ENCODE data around the gene REP15. TPM values are rescaled to one million over a fixed set of nuclear protein-coding genes. Genes with fewer than 3 reads are reported as not detected.

The REP15 gene
- total RNA-seq, 4 donors from 2014 or later = 1.8 to 7.2 (median 2.0) TPM

GRCh38 chr12:27686147-27686546 is 10.1 kb upstream of the REP15 start:
- Histone ChIP-seq H3K27ac (no peak overlapping the region), H3K27me3 (no peaks in the 10 kb centered on the region), H3K4me1 (no peaks in the 10 kb centered on the region), H3K36me3 (peaks cover 53 to 67% of the 10 kb centered on the region in 2 donors), H3K4me3 (replicated peaks in 1 of 3) (no peak overlapping the region), H3K9me3 (no peaks in the 10 kb centered on the region)
- intact Hi-C loops (cut with DNase I) = no loop called here
- no peak for DNase-seq
- no peak for TF ChIP-seq CTCF (IDR thresholded peaks at IDR 0.05)
- no peak for TF ChIP-seq POLR2A (IDR thresholded peaks at IDR 0.05)

DNA sequence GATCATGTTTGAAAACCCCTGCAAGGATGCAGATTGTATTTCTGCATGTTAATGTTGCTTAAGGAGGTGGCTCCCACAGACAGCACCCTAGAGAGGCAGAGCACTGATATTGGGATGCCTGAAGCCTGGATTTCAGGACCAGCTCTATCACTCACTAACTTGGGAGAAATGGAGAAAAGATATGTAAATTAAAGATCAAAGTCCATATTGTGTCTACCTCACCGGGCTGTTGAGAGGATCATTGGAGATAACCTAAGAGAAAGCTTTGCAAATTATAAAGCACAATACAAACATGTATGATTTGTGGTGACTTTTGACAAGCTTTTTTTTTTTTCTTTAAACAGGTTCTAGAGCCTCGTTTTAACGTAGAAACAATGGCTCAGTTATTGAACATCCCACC is 7.6 kb upstream of the REP15 start:
- no peak overlapping the region for H3K4me3 ChIP-seq (replicated peaks in 1 of 3)
- TF ChIP-seq CTCF (IDR thresholded peaks at IDR 0.05) = no peak
- TF ChIP-seq POLR2A (IDR thresholded peaks at IDR 0.05) = no peak
- intact Hi-C loops (cut with DNase I) = no loop called here
- no peaks in the 10 kb centered on the region for H3K9me3 ChIP-seq
- no peak overlapping the region for H3K27ac ChIP-seq
- WGBS, 2 donors = 95% methylated on average over 3 of the region's 3 CpGs
- H3K27me3 ChIP-seq = no peaks in the 10 kb centered on the region
- no peaks in the 10 kb centered on the region for H3K4me1 ChIP-seq
- DNase-seq = no peak
- peaks cover 61 to 75% of the 10 kb centered on the region in 2 donors for H3K36me3 ChIP-seq

DNA sequence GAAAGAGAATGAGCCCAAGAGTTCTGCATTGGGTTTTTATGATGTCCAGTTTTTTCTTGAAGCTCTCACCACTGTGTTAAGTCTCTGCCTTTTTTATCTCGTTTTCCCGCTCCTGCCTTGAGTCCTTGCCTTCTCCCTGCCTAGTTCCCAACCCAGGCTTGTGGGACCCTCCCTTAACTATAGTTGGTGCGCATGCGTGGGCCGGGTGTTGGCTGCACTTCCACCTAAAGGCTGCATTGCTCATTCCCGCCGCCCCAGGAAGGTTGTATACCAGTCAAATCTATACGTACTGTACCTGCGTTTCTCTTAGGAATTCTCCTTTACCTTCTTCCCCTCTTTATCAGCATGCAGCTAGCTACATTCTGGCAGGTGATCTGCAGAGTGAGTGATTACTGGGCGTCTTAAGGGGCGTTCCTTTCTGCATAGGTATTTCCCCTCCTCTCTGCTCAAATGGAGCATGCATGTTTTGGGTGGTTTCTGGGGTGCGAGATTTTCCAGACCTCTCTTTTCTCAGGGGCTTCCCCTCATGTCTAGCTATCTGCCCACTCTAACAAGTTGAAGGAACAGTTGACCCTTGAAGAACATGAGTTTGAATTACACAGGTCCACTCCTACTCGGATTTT is 6.6 kb upstream of the REP15 start:
- Histone ChIP-seq H3K4me1 (no peaks in the 10 kb centered on the region), H3K27me3 (no peaks in the 10 kb centered on the region), H3K4me3 (replicated peaks in 1 of 3) (no peak overlapping the region), H3K9me3 (no peaks in the 10 kb centered on the region), H3K27ac (no peak overlapping the region), H3K36me3 (peaks cover 67 to 78% of the 10 kb centered on the region in 2 donors)
- DNase-seq = no peak
- WGBS, 2 donors = 91 to 94% methylated on average over 13 of the region's 13 CpGs
- no peak for TF ChIP-seq POLR2A (IDR thresholded peaks at IDR 0.05)
- no peak for TF ChIP-seq CTCF (IDR thresholded peaks at IDR 0.05)
- intact Hi-C loops (cut with DNase I) = no loop called here

- WGBS, 2 donors = 91 to 98% methylated on average over 2 of the region's 2 CpGs
- Histone ChIP-seq H3K4me1 (no peaks in the 10 kb centered on the region), H3K27ac (no peak overlapping the region), H3K27me3 (no peaks in the 10 kb centered on the region), H3K36me3 (peaks cover 66 to 73% of the 10 kb centered on the region in 2 donors), H3K4me3 (replicated peaks in 1 of 3) (no peak overlapping the region), H3K9me3 (no peaks in the 10 kb centered on the region)
- DNase-seq = no peak
- intact Hi-C loops (cut with DNase I) = no loop called here
- TF ChIP-seq CTCF (IDR thresholded peaks at IDR 0.05) = no peak
- TF ChIP-seq POLR2A (IDR thresholded peaks at IDR 0.05) = no peak
Observed at GRCh38 chr12:27693403-27693802, 2.8 kb upstream of the REP15 start.

DNA sequence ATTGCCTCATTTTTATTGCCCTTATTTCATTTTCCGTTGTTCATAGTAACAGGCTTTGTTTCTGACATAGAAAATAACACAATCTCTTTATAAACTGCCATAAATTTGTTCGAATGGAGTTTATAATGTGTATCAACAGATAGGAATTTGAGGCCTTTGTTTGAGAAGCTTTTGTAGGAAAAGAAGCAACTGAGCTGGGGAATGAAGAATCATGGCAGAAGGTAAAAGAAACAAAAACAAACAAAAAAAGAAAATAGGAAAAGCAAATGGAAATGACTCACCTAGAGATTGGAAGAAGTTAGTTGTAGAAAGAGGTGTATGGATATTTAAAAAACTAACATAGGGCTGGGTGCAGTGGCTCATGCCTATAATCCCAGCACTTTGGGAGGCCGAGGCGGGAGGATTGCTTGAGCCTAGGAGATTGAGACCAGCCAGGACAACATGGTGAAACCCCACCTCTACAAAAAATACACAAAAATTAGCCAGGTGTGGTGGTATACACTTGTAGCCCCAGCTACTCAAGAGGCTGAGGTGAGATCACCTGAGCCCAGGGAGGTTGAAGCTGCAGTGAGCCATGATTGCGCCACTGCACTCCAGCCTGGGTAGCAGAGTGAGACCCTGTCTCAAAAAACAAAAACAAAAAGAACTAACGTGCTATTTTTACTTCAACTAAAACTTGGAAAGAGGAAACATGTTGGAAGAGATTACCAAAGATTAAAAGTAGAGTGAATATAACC is 523 bp upstream of the REP15 start:
- TF ChIP-seq POLR2A (IDR thresholded peaks at IDR 0.05) (no peak), CTCF (IDR thresholded peaks at IDR 0.05) (no peak)
- Histone ChIP-seq H3K4me1 (no peaks in the 10 kb centered on the region), H3K4me3 (replicated peaks in 1 of 3) (no peak overlapping the region), H3K9me3 (no peaks in the 10 kb centered on the region), H3K36me3 (peaks cover 44 to 49% of the 10 kb centered on the region in 2 donors), H3K27ac (no peak overlapping the region), H3K27me3 (no peaks in the 10 kb centered on the region)
- WGBS, 2 donors = 90 to 91% methylated on average over 6 of the region's 6 CpGs
- DNase-seq = no peak
- intact Hi-C loops (cut with DNase I) = no loop called here
